Measurements from ENCODE around the gene FTH1.

DNA sequence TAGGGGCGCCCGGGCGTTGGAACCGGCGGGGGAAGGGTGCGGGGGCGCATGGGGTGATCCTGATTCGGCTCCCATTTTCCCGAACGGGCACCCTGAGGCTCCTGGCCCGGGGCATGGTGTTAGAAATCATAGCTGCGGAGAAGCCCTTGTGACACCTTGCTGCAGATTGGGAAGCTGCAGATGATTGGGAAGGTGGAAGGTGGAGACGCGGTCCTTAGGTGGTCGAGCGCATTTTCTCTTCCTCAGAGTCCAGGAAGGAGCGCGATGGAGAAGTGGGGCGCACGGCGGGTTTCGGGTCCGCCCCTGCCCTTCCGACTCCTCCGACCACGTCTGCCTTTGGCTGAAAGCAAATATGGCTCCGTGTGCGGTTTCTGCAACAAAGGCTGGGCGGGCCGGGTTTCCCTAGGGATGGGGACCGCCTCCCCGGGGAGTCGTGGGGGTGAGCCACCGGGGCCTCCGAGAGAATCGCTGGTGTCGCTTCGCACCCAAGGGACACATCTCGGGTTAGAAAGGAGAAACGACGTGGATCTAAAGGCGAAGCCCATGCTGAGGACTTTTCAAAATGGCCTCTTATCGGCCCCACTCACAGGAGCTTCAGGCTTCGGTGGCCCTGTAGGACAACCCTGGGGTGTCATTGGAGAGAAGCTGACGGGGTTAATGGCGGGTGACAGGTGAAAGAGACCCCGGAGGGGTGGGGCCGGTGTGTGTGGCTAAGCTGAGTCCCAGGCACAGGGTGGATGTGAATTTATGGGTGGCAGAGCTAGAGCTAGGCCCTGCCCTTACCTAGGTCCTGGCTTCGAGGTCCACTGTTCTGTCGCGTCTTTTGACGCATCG lies 707 bp upstream of the FTH1 start:
- TF ChIP-seq, protein P1, sequence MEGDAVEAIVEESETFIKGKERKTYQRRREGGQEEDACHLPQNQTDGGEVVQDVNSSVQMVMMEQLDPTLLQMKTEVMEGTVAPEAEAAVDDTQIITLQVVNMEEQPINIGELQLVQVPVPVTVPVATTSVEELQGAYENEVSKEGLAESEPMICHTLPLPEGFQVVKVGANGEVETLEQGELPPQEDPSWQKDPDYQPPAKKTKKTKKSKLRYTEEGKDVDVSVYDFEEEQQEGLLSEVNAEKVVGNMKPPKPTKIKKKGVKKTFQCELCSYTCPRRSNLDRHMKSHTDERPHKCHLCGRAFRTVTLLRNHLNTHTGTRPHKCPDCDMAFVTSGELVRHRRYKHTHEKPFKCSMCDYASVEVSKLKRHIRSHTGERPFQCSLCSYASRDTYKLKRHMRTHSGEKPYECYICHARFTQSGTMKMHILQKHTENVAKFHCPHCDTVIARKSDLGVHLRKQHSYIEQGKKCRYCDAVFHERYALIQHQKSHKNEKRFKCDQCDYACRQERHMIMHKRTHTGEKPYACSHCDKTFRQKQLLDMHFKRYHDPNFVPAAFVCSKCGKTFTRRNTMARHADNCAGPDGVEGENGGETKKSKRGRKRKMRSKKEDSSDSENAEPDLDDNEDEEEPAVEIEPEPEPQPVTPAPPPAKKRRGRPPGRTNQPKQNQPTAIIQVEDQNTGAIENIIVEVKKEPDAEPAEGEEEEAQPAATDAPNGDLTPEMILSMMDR (IDR thresholded peaks at IDR 0.05) = no peak
- no peak for TF ChIP-seq ZFX (IDR thresholded peaks at IDR 0.05; ENCODE audit: borderline replicate concordance)
